Transverse colon (tissue), 4 donors: Measurements from ENCODE around the gene GJD3.

ENCODE experiments used
- CTCF ChIP-seq, 5 experiments: fragments of 200-600 bp in 3 of 5; fragments of 450-650 bp in 2 of 5; sonication (generic) in 3 of 5; IDR thresholded peaks; 1 replicate in 2 of 5; 2 replicates in 3 of 5; pipeline ENCODE4 v1.5.1; 2016 to 2017; ENCODE audit warnings: antibody characterized with exemption in 5 of 5, inconsistent platforms in 3 of 5, mild to moderate bottlenecking in 2 of 5, moderate library complexity in 1 of 5
- EP300 ChIP-seq: sonication (generic); formaldehyde crosslinking; IDR thresholded peaks from one replicate; pipeline ENCODE4 v1.6.1; 2017; ENCODE audit warnings: antibody characterized with exemption, low read depth
- POLR2A ChIP-seq: fragments of 450-650 bp; IDR thresholded peaks from one replicate; pipeline ENCODE4 v1.6.1; 2016; ENCODE audit warnings: antibody characterized with exemption, mild to moderate bottlenecking, moderate library complexity
- POLR2AphosphoS5 ChIP-seq, 3 donors: sonication (generic); formaldehyde crosslinking; IDR thresholded peaks; one replicate each; pipeline ENCODE4 v1.6.1; 2016; ENCODE audit warnings: antibody characterized with exemption in 3 of 3

- TF ChIP-seq CTCF (IDR thresholded peaks at IDR 0.05): no peak
- TF ChIP-seq EP300: no peak
- no peak for TF ChIP-seq POLR2A
- TF ChIP-seq POLR2AphosphoS5 (IDR thresholded peaks at IDR 0.05): no peak
These were observed 15.7 kb downstream of the GJD3 start for GRCh38 chr17:40348562-40349476.
